Activated naive CD8-positive, alpha-beta T cell treated with anti-CD3 and anti-CD28 coated beads, Interleukin-2, amount 50 U/mL, for 24 hours (primary cell): Measurements from ENCODE around the gene MATN1.
"Not testable (repeated sequence)": the region's sequence is repeated elsewhere in the genome, so short reads cannot be mapped to it uniquely, and the experiment has no call there.

Experiments
- ATAC-seq: fragments of 150-1000 bp; cut with Tn5 transposase; one replicate; pipeline ENCODE4 v1.10.0; 2021
- DNase-seq: peaks from one replicate; pipeline ENCODE4 v3.0.0; 2021
- H3K27ac Mint-ChIP-seq: one replicate; pipeline ENCODE4 v1.8.0; 2021; ENCODE audit warnings: mild to moderate bottlenecking, mixed read lengths
- H3K27me3 Mint-ChIP-seq: one replicate; pipeline ENCODE4 v1.8.0; 2021; ENCODE audit warnings: mixed read lengths
- H3K36me3 Mint-ChIP-seq: one replicate; pipeline ENCODE4 v1.8.0; 2021; ENCODE audit warnings: low read depth, mixed read lengths
- H3K4me1 Mint-ChIP-seq: one replicate; pipeline ENCODE4 v1.8.0; 2021; ENCODE audit warnings: mixed read lengths
- H3K4me3 Mint-ChIP-seq: one replicate; pipeline ENCODE4 v1.8.0; 2021; ENCODE audit warnings: mild to moderate bottlenecking, moderate library complexity, mixed read lengths
- H3K9me3 Mint-ChIP-seq: one replicate; pipeline ENCODE4 v1.8.0; 2021; ENCODE audit warnings: mixed read lengths

The MATN1 gene

DNA sequence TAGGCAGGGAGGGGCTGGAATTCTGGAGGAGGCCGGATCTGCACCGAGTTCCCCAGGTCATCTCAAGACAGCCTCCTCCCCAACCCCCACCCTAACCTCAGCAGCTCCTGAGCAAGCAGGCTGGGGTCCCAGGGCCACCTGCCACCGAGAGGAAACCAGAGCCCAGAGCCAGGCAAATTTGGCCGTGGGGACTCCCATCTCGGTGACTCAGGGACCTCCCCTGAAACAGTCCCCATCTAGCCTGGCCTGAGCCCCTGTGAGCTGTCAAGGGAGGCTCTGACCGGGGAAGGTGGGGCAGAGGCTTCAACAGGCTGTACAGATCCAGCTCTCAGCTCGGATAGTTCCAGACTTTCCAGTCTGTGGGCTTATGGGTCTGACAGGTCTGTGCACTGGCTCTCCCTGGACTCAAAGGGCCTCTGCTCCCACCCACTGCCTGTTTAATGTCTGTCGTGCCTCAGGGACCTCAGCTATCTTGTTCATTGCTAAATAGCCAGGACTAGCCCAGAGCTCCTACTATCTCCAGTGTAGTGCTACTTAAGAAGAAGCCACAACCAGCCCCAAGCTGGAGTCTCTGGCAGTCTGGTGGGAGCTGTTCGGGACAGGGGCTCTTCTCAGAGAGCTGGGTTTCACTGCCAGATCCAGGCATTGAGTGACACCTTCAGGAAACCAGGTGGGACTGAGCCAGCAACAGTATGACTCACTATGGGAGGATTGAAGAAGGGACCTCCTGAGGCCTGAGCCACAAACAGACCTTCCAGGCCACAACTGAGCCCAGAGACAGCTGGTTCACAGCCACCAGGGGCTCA lies 25.6 kb downstream of the MATN1 start:
- DNase-seq, result no peak
- Mint-ChIP-seq H3K4me3 (no peak overlapping the region), H3K36me3 (no peaks in the 10 kb centered on the region), H3K27me3 (no peaks in the 10 kb centered on the region), H3K4me1 (no peaks in the 10 kb centered on the region), H3K27ac (no peak overlapping the region), H3K9me3 (no peaks in the 10 kb centered on the region)
- ATAC-seq, result peak; percentile 29

DNA sequence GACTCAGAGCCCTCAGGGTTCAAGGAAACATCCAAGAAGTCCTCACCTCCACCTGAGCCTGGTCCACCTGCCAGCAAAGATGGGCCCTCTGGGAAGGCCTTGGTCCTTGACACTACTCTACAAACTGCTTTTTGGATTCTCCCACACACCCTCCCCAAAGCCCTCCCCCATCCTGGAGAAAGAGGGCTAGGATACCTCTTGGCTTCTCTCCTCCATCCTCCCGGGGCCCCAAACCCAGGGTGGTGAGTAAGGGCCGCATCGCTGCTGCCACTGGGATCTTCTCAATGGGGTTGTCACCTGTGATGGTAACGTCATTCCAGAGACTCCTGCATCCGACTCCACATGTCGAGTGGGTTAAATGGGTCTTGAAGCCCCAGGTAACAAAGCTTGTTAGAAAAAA lies 26.6 kb downstream of the MATN1 start:
- H3K27me3 Mint-ChIP-seq, result peaks cover 3% of the 10 kb centered on the region

GRCh38 chr1:30695439-30695841 lies 27.9 kb downstream of the MATN1 start:
- ATAC-seq (no peak), DNase-seq (no peak)
- Mint-ChIP-seq H3K9me3 (no peaks in the 10 kb centered on the region), H3K4me3 (no peak overlapping the region), H3K27me3 (peaks cover 7% of the 10 kb centered on the region), H3K36me3 (no peaks in the 10 kb centered on the region), H3K27ac (no peak overlapping the region), H3K4me1 (no peaks in the 10 kb centered on the region)

More for the DNA sequence above, 26.6 kb downstream of the MATN1 start:
- ATAC-seq (no peak), DNase-seq (no peak)
- Mint-ChIP-seq H3K4me1 (no peaks in the 10 kb centered on the region), H3K4me3 (no peak overlapping the region), H3K27ac (no peak overlapping the region), H3K36me3 (no peaks in the 10 kb centered on the region), H3K9me3 (no peaks in the 10 kb centered on the region)

- ATAC-seq (no peak), DNase-seq (no peak)
- no peaks in the 10 kb centered on the region for H3K4me1 Mint-ChIP-seq
- H3K4me3 Mint-ChIP-seq, result no peak overlapping the region
- H3K9me3 Mint-ChIP-seq, result no peaks in the 10 kb centered on the region
- no peaks in the 10 kb centered on the region for H3K36me3 Mint-ChIP-seq
- peaks cover 7% of the 10 kb centered on the region for H3K27me3 Mint-ChIP-seq
- no peak overlapping the region for H3K27ac Mint-ChIP-seq
Measured at GRCh38 chr1:30694280-30695175, 28.9 kb downstream of the MATN1 start.

- Mint-ChIP-seq H3K27ac (no peak overlapping the region), H3K9me3 (no peaks in the 10 kb centered on the region), H3K36me3 (no peaks in the 10 kb centered on the region), H3K4me1 (no peaks in the 10 kb centered on the region), H3K27me3 (peaks cover 11% of the 10 kb centered on the region), H3K4me3 (no peak overlapping the region)
- no peak for ATAC-seq
- no peak for DNase-seq
Measured at GRCh38 chr1:30693822-30694221, 29.6 kb downstream of the MATN1 start.

DNA sequence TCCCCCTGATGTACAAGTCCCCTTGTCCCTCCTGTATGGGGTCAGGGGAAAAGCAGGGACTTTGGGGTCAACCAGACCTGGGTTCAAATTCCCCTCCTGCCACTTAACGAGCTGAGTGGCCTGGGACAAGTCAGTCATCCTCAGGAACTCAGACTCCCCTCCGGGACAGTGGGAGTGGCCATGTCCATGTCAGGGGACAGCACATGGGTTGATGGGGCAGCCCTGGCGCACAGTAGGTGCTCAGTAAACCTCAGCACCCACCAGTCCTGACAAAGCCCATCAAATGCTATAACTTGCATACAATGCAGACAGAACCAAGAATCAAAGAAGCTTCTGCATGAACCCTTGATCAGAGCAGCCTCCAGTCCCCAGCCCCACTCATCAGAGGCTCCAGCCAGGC lies 30.0 kb downstream of the MATN1 start:
- Mint-ChIP-seq H3K27me3 (peaks cover 11% of the 10 kb centered on the region), H3K36me3 (no peaks in the 10 kb centered on the region), H3K4me3 (no peak overlapping the region), H3K27ac (no peak overlapping the region), H3K9me3 (no peaks in the 10 kb centered on the region), H3K4me1 (no peaks in the 10 kb centered on the region)
- ATAC-seq, result no peak
- no peak for DNase-seq

DNA sequence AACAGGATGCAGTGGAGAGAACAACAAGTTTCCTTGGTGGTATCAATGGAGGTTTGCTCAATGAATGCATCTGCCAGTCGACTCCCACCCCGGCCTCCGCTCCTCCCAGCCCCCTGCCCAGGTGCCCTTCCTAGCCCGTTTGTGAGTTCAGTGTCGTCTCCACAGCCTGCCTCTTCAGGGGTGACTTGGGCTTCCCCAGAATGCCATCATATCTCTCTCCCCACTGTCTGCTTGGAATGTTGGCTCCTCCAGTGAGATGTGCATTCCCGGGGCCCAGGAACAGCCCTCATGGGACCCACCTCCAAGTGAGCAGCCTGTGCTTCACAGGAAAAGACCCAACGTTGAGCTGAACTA lies 30.5 kb downstream of the MATN1 start:
- H3K4me3 Mint-ChIP-seq, result no peak overlapping the region
- no peaks in the 10 kb centered on the region for H3K36me3 Mint-ChIP-seq
- H3K27ac Mint-ChIP-seq, result no peak overlapping the region
- ATAC-seq, result no peak
- peaks cover 11% of the 10 kb centered on the region for H3K27me3 Mint-ChIP-seq
- no peaks in the 10 kb centered on the region for H3K9me3 Mint-ChIP-seq
- no peak for DNase-seq
- H3K4me1 Mint-ChIP-seq, result no peaks in the 10 kb centered on the region

- Mint-ChIP-seq H3K27me3 (peaks cover 16% of the 10 kb centered on the region), H3K4me3 (no peak overlapping the region), H3K27ac (no peak overlapping the region), H3K36me3 (no peaks in the 10 kb centered on the region), H3K9me3 (no peaks in the 10 kb centered on the region), H3K4me1 (no peaks in the 10 kb centered on the region)
- ATAC-seq (no peak), DNase-seq (no peak)
Measured at GRCh38 chr1:30692201-30692947, 31.0 kb downstream of the MATN1 start.

GRCh38 chr1:30691480-30691879 lies 31.9 kb downstream of the MATN1 start:
- Mint-ChIP-seq H3K27me3 (peaks cover 23% of the 10 kb centered on the region), H3K9me3 (no peaks in the 10 kb centered on the region), H3K4me1 (no peaks in the 10 kb centered on the region), H3K36me3 (no peaks in the 10 kb centered on the region), H3K27ac (no peak overlapping the region), H3K4me3 (no peak overlapping the region)
- DNase-seq, result no peak
- no peak for ATAC-seq

DNA sequence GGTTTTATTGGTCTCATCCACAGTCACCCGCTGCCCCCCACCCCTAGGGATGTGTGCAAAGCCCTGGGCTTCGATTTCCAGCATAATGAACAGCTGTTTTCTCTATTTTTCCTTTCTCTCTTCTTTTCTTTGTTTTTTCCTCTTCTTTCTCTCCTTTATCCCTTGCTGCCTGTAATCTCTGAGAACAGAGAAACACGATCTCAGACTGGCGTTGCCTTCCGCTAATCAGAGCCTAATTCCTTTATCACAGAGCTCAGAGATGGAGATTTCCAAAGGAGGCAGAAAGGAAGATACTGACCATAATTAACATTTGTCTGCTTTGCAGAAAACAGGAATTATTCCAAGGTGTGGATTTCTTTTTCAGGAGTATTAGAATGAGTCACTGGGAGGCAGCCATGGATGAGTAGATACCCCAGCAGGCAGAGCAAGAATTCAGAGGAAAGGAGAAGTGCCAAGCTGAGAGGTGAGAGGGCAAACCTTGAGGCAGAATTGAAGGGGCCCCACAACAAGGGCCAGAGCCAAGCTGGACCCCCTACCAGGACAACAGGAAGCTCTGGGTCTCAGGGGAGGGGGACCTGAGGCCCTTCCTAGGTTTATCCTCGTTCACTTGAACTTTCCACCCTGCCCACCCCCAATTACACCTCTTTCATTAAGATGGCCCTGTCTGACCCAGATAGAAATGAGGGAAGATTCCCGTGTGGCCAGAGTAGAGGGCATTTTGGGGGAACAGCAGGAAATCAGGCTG lies 33.3 kb downstream of the MATN1 start:
- Mint-ChIP-seq H3K9me3 (no peaks in the 10 kb centered on the region), H3K27me3 (peaks cover 35% of the 10 kb centered on the region), H3K36me3 (no peaks in the 10 kb centered on the region), H3K4me1 (peaks cover under 1% of the 10 kb centered on the region), H3K4me3 (no peak overlapping the region), H3K27ac (no peak overlapping the region)
- no peak for ATAC-seq
- DNase-seq, result no peak

- DNase-seq, result no peak
- no peak overlapping the region for H3K27ac Mint-ChIP-seq
- no peak for ATAC-seq
- H3K27me3 Mint-ChIP-seq, result peaks cover 43% of the 10 kb centered on the region
- no peaks in the 10 kb centered on the region for H3K36me3 Mint-ChIP-seq
- no peak overlapping the region for H3K4me3 Mint-ChIP-seq
- no peaks in the 10 kb centered on the region for H3K9me3 Mint-ChIP-seq
- H3K4me1 Mint-ChIP-seq, result peaks cover 8% of the 10 kb centered on the region
Measured at GRCh38 chr1:30688920-30689794, 34.2 kb downstream of the MATN1 start.

DNA sequence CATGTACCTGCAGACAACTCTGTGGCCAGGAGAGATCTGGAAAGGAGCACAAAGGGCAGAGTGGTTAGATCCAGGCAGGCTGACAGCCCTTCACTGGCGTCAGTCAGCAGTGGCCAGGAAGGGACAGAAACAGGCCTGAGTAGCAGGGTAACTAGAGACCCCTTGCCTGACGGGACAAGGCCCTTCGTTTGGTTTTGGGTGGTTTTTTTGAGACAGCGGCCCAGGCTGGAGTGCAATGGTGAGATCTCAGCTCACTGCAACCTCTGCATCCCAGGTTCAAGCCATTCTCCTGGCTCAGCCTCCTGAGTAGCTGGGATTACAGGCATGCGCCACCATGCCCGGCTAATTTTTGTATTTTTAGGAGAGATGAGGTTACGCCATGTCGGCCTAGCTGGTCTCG lies 34.9 kb downstream of the MATN1 start:
- peaks cover 49% of the 10 kb centered on the region for H3K27me3 Mint-ChIP-seq
- DNase-seq, ATAC-seq, H3K4me1 Mint-ChIP-seq, H3K4me3 Mint-ChIP-seq, H3K27ac Mint-ChIP-seq, H3K36me3 Mint-ChIP-seq, H3K9me3 Mint-ChIP-seq: not testable (repeated sequence)

DNA sequence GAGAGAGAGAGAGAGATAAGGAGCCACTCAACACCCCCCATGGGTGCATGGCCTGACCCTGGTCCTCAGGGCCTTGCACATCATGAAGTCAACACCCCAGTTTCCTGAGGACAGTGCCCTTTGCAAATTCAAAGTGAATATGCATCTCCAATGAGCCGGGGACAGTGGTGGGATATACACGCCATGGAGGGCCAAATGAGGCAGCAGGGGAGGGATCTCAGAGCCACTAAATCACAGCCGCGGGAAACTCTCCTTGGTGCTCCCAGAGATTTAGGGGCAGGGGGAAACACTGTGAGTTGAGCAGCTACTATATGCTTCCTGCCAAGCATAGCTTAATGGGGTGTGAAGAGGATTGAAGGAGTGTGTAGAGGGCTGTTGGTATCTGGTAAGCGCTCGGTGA lies 35.5 kb downstream of the MATN1 start:
- Mint-ChIP-seq H3K27me3 (peaks cover 54% of the 10 kb centered on the region), H3K4me1 (peaks cover 9% of the 10 kb centered on the region), H3K27ac (no peak overlapping the region), H3K36me3 (no peaks in the 10 kb centered on the region), H3K9me3 (no peaks in the 10 kb centered on the region), H3K4me3 (no peak overlapping the region)
- DNase-seq (no peak), ATAC-seq (no peak)
